ENCODE measurements around the gene TSEN34.

TSEN34 gene

GRCh38 chr19:54183431-54183830 is 7.7 kb upstream of the TSEN34 start:
- POLR2A ChIA-PET, result no interaction called here
- CTCF ChIA-PET, result interaction anchor here (1.1 to 3.1 kb wide), 2 partner anchors 13 to 16 kb away, joined by 4 to 13 read pairs; no protein-coding TSS in a partner anchor
- no peak for DNase-seq (ENCODE audit: extremely low spot score)
- TF ChIP-seq CTCF (IDR thresholded peaks at IDR 0.05; ENCODE audit: control extremely low read depth, extremely low read depth, low read depth, missing control alignments), result no peak

- ChIA-PET POLR2A (interaction anchor here (0.9 kb wide), 1 partner anchor 11 kb away, joined by 3 read pairs; no protein-coding TSS in a partner anchor), CTCF (interaction anchor here (1.0 to 1.1 kb wide), 3 partner anchors 13 to 18 kb away, joined by 3 read pairs; no protein-coding TSS in a partner anchor)
- no peak for TF ChIP-seq CTCF (IDR thresholded peaks at IDR 0.05; ENCODE audit: control extremely low read depth, extremely low read depth, low read depth, missing control alignments)
- DNase-seq (ENCODE audit: extremely low spot score), result no peak
These were observed 4.8 kb upstream of the TSEN34 start for GRCh38 chr19:54186351-54186750.

GRCh38 chr19:54186934-54187381 is 4.2 kb upstream of the TSEN34 start:
- ChIA-PET CTCF (interaction anchor here (1.0 to 5.2 kb wide), 3 partner anchors 13 to 18 kb away, joined by 3 to 22 read pairs (median 3); no protein-coding TSS in a partner anchor), POLR2A (no interaction called here)
- no peak for DNase-seq (ENCODE audit: extremely low spot score)
- TF ChIP-seq CTCF (IDR thresholded peaks at IDR 0.05; ENCODE audit: control extremely low read depth, extremely low read depth, low read depth, missing control alignments), result no peak

- no peak for TF ChIP-seq CTCF (IDR thresholded peaks at IDR 0.05; ENCODE audit: control extremely low read depth, extremely low read depth, low read depth, missing control alignments)
- POLR2A ChIA-PET, result interaction anchor here (1.8 to 4.4 kb wide), 3 partner anchors 13 to 51 kb away, joined by 5 to 102 read pairs (median 18); partner anchors contain the start of genes CNOT3 and RPS9
- CTCF ChIA-PET, result interaction anchor here (1.2 to 5.2 kb wide), 12 partner anchors 10 to 44 kb away, joined by 3 to 27 read pairs (median 5); partner anchors contain the start of genes LENG1 and TMC4
- no peak for DNase-seq (ENCODE audit: extremely low spot score)
These were observed 2.8 kb upstream of the TSEN34 start for GRCh38 chr19:54188215-54188871.

- peak; percentile 81 for DNase-seq (ENCODE audit: extremely low spot score)
- ChIA-PET POLR2A (interaction anchor here (0.6 to 4.4 kb wide), 10 partner anchors 12 to 1411 kb away, joined by 3 to 102 read pairs (median 4); partner anchors contain the start of genes CNOT3, PRPF31, RPS9 and TFPT), CTCF (interaction anchor here (0.8 to 5.2 kb wide), 13 partner anchors 9 to 77 kb away, joined by 3 to 27 read pairs (median 5); partner anchors contain the start of genes LENG1 and TMC4)
- TF ChIP-seq CTCF (IDR thresholded peaks at IDR 0.05; ENCODE audit: control extremely low read depth, extremely low read depth, low read depth, missing control alignments), result peak; percentile 53
These were observed 1.9 kb upstream of the TSEN34 start, which contains the start of gene MBOAT7 for GRCh38 chr19:54189145-54189734. Gene MBOAT7, minus strand, starts transcription at chr19:54189580. Its CDS starts 1,072 bp downstream, at chr19:54188508.
